Measurements from ENCODE around the gene SCYGR7.
"Not testable (repeated sequence)": the region's sequence is repeated elsewhere in the genome, so short reads cannot be mapped to it uniquely, and the experiment has no call there.

SCYGR7 gene

GRCh38 chr2:227728035-227728434, at the start of gene SCYGR7:
TSS of gene SCYGR7 (plus strand) at chr2:227728335. CDS start at chr2:227728335, 0 bp downstream.
- no peak for DNase-seq

GRCh38 chr2:227684258-227684657, 43.9 kb upstream of the SCYGR7 start:
- DNase-seq: no peak

GRCh38 chr2:227687189-227687588, 40.9 kb upstream of the SCYGR7 start:
- DNase-seq: no peak

- peak; percentile 5 for DNase-seq
These were observed 31.0 kb upstream of the SCYGR7 start for GRCh38 chr2:227696990-227697679.

- DNase-seq: no peak
These were observed 26.6 kb upstream of the SCYGR7 start for GRCh38 chr2:227701556-227701955.

- DNase-seq: peak; percentile 39
These were observed 24.8 kb upstream of the SCYGR7 start for GRCh38 chr2:227703280-227703732.

GRCh38 chr2:227703961-227704360, 24.2 kb upstream of the SCYGR7 start:
- peak; percentile 44 for DNase-seq

GRCh38 chr2:227706859-227707258, 21.3 kb upstream of the SCYGR7 start:
- DNase-seq: no peak

- no peak for DNase-seq
These were observed 20.7 kb upstream of the SCYGR7 start for GRCh38 chr2:227707390-227707789.

- no peak for DNase-seq
These were observed 17.1 kb upstream of the SCYGR7 start for GRCh38 chr2:227710986-227711385.

- no peak for DNase-seq
These were observed 14.8 kb upstream of the SCYGR7 start for GRCh38 chr2:227713291-227713690.

- DNase-seq: no peak
These were observed 11.6 kb upstream of the SCYGR7 start for GRCh38 chr2:227716501-227716900.

- DNase-seq: peak; percentile 59
These were observed 10.2 kb upstream of the SCYGR7 start, which contains the start of gene SLC19A3 for GRCh38 chr2:227717687-227718567. TSS of gene SLC19A3 (minus strand) at chr2:227718028. CDS start at chr2:227702318, 15,710 bp downstream.

- DNase-seq: no peak
These were observed 8.5 kb upstream of the SCYGR7 start for GRCh38 chr2:227719641-227720040.

- DNase-seq: no peak
These were observed 7.5 kb upstream of the SCYGR7 start for GRCh38 chr2:227720680-227721079.

GRCh38 chr2:227722821-227723220, 5.3 kb upstream of the SCYGR7 start:
- not testable (repeated sequence) for DNase-seq

GRCh38 chr2:227724394-227725039, 3.6 kb upstream of the SCYGR7 start, which contains the start of gene SCYGR6:
TSS of gene SCYGR6 (minus strand) at chr2:227724757. CDS start at chr2:227724757, 0 bp downstream.
- no peak for DNase-seq

GRCh38 chr2:227739351-227739750, 11.2 kb downstream of the SCYGR7 start:
- DNase-seq: no peak

- DNase-seq: not testable (repeated sequence)
These were observed 12.6 kb downstream of the SCYGR7 start for GRCh38 chr2:227740705-227741104.

GRCh38 chr2:227745594-227745993, 17.5 kb downstream of the SCYGR7 start, which contains the start of gene SCYGR8:
TSS of gene SCYGR8 (plus strand) at chr2:227745894. CDS start at chr2:227745894, 0 bp downstream.
- DNase-seq: no peak

- DNase-seq: peak; percentile 9
These were observed 19.9 kb downstream of the SCYGR7 start for GRCh38 chr2:227748079-227748478.

GRCh38 chr2:227756261-227756660, 28.1 kb downstream of the SCYGR7 start:
- DNase-seq: not testable (repeated sequence)

All from HCEC 1CT (cell line).